ENCODE data around the gene ANKMY1. TPM values are rescaled to one million over a fixed set of nuclear protein-coding genes. Genes with fewer than 3 reads are reported as not detected.

The ANKMY1 gene
- total and polyA plus RNA-seq, 2 donors (not counting 1 experiment from before 2014, with no cell fraction given): 51.7 to 72.1 TPM

DNA sequence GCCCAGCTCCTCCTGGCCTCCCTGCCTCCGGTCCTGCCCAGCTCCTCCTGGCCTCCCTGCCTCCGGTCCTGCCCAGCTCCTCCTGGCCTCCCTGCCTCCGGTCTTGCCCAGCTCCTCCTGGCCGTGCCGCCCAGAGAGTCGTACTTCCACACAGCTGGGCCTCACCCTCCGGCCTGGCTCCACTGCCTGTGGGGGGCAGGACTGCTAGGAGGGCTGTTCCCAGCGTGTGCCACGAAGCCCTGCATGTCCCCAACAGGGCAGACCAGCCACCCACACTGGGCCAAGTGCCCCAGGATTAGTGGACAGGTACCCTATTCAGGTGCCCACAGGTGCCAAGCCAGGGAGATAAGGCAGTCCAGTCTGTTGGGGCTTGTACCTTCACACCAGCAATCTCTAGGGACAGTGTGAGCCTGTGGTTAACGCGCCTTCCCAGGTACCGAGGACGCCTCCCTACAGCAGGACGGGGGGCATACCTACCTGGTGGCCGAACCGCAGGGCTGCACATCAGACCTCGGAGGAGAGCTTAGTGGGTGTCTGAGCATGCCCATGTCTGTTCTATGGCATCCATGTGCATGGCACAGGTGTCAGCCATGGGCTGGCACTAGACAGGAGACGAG is 117.0 kb downstream of the ANKMY1 start:
- Histone ChIP-seq H3K9ac (ENCODE audit: low read length) (no peak overlapping the region), H3K36me3 (replicated peaks in 1 of 2; ENCODE audit: control extremely low read depth in 1 of 2, control insufficient read depth in 1 of 2, extremely low read depth in 1 of 2, insufficient read depth in 2 of 2, low read length in 1 of 2) (no peaks in the 10 kb centered on the region), H3K79me2 (ENCODE audit: control insufficient read depth, insufficient read depth, low read length) (no peaks in the 10 kb centered on the region), H3K27ac (ENCODE audit: low read length in 2 of 2) (no peak overlapping the region), H3K4me1 (ENCODE audit: control insufficient read depth in 2 of 2, insufficient read depth in 2 of 2, low read length in 2 of 2) (peaks cover 18 to 23% of the 10 kb centered on the region in 2 donors), H2AFZ (ENCODE audit: insufficient read depth, low read depth, low read length, poor library complexity, severe bottlenecking) (no peak overlapping the region), H3K9me3 (ENCODE audit: control extremely low read depth in 1 of 3, control insufficient read depth in 2 of 3, insufficient read depth in 1 of 3, low read length in 2 of 3) (peaks cover 0 to 17% (median 0%) of the 10 kb centered on the region in 3 donors), H3K4me3 (ENCODE audit: control extremely low read depth in 1 of 5, extremely low read depth in 1 of 5, insufficient read depth in 1 of 5, low read depth in 2 of 5, low read length in 4 of 5) (no peak overlapping the region), H4K20me1 (ENCODE audit: control insufficient read depth, insufficient read depth, low read length, poor library complexity, severe bottlenecking) (peaks cover 15% of the 10 kb centered on the region), H3K4me2 (replicated peaks; ENCODE audit: low read depth, low read length, poor library complexity, severe bottlenecking) (no peak overlapping the region), H3K27me3 (replicated peaks in 1 of 4; ENCODE audit: control extremely low read depth in 1 of 4, control insufficient read depth in 3 of 4, insufficient read depth in 4 of 4, low read length in 3 of 4) (peaks cover 0 to 39% (median 13%) of the 10 kb centered on the region in 4 experiments)
- POLR2A ChIA-PET: no interaction called here
- no peaks in the 10 kb centered on the region for H3K9me3 Mint-ChIP-seq (ENCODE audit: insufficient read depth)
- TF ChIP-seq EZH2 (IDR thresholded peaks at IDR 0.05; ENCODE audit: borderline replicate concordance, insufficient read depth, low read depth, low read length, poor library complexity, severe bottlenecking): no peak
- TF ChIP-seq, protein P1, sequence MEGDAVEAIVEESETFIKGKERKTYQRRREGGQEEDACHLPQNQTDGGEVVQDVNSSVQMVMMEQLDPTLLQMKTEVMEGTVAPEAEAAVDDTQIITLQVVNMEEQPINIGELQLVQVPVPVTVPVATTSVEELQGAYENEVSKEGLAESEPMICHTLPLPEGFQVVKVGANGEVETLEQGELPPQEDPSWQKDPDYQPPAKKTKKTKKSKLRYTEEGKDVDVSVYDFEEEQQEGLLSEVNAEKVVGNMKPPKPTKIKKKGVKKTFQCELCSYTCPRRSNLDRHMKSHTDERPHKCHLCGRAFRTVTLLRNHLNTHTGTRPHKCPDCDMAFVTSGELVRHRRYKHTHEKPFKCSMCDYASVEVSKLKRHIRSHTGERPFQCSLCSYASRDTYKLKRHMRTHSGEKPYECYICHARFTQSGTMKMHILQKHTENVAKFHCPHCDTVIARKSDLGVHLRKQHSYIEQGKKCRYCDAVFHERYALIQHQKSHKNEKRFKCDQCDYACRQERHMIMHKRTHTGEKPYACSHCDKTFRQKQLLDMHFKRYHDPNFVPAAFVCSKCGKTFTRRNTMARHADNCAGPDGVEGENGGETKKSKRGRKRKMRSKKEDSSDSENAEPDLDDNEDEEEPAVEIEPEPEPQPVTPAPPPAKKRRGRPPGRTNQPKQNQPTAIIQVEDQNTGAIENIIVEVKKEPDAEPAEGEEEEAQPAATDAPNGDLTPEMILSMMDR (IDR thresholded peaks at IDR 0.05): no peak
- WGBS (ENCODE audit: insufficient coverage): 88% methylated on average over 17 of the region's 18 CpGs
- CTCF ChIA-PET: interaction anchor here (0.5 to 1.1 kb wide), 2 partner anchors 25 to 40 kb away, joined by 3 read pairs; no protein-coding TSS in a partner anchor
- intact Hi-C loops (cut with micrococcal nuclease): no loop called here
- no peak overlapping the region for H3K27ac Mint-ChIP-seq
- ATAC-seq (ENCODE audit: low read depth) (no peak), DNase-seq (no peak)
- peaks cover 11% of the 10 kb centered on the region for H3K27me3 Mint-ChIP-seq
- H3K4me1 Mint-ChIP-seq: peaks cover 8% of the 10 kb centered on the region
- H3K4me3 Mint-ChIP-seq: no peak overlapping the region

DNA sequence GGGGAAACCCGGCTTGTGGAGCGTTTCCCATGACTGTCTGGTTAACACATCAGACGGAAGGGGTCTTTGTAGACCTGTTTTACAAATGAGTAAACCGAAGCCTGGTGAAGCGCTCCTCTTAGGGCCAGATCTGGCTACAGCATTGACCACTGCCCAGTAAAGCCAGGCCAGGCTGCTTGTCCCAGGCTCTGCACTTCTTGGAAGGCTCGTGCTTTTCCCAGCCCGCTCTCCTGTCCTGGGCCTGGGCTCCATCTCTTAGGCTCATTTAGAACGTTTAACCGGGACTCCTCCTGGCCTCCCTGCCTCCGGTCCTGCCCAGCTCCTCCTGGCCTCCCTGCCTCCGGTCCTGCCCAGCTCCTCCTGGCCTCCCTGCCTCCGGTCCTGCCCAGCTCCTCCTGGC is 117.5 kb downstream of the ANKMY1 start:
- H3K4me2 ChIP-seq (replicated peaks; ENCODE audit: low read depth, low read length, poor library complexity, severe bottlenecking): no peak overlapping the region
- peaks cover 10% of the 10 kb centered on the region for H3K27me3 Mint-ChIP-seq
- H2AFZ ChIP-seq (ENCODE audit: insufficient read depth, low read depth, low read length, poor library complexity, severe bottlenecking): no peak overlapping the region
- CTCF ChIA-PET: interaction anchor here (0.5 to 1.1 kb wide), 2 partner anchors 25 to 41 kb away, joined by 3 read pairs; no protein-coding TSS in a partner anchor
- no peak overlapping the region for H3K27ac Mint-ChIP-seq
- no peak overlapping the region for H3K27ac ChIP-seq (ENCODE audit: low read length in 2 of 2)
- no peaks in the 10 kb centered on the region for H3K9me3 Mint-ChIP-seq (ENCODE audit: insufficient read depth)
- peaks cover 0 to 17% (median 0%) of the 10 kb centered on the region in 3 donors for H3K9me3 ChIP-seq (ENCODE audit: control extremely low read depth in 1 of 3, control insufficient read depth in 2 of 3, insufficient read depth in 1 of 3, low read length in 2 of 3)
- H3K27me3 ChIP-seq (replicated peaks in 1 of 4; ENCODE audit: control extremely low read depth in 1 of 4, control insufficient read depth in 3 of 4, insufficient read depth in 4 of 4, low read length in 3 of 4): peaks cover 0 to 39% (median 13%) of the 10 kb centered on the region in 4 experiments
- TF ChIP-seq, protein P1 (IDR thresholded peaks at IDR 0.05): no peak
- no peak for TF ChIP-seq EZH2 (IDR thresholded peaks at IDR 0.05; ENCODE audit: borderline replicate concordance, insufficient read depth, low read depth, low read length, poor library complexity, severe bottlenecking)
- no peaks in the 10 kb centered on the region for H3K36me3 ChIP-seq (replicated peaks in 1 of 2; ENCODE audit: control extremely low read depth in 1 of 2, control insufficient read depth in 1 of 2, extremely low read depth in 1 of 2, insufficient read depth in 2 of 2, low read length in 1 of 2)
- peaks cover 15% of the 10 kb centered on the region for H4K20me1 ChIP-seq (ENCODE audit: control insufficient read depth, insufficient read depth, low read length, poor library complexity, severe bottlenecking)
- DNase-seq: no peak
- H3K4me3 ChIP-seq (ENCODE audit: control extremely low read depth in 1 of 5, extremely low read depth in 1 of 5, insufficient read depth in 1 of 5, low read depth in 2 of 5, low read length in 4 of 5): no peak overlapping the region
- no peaks in the 10 kb centered on the region for H3K79me2 ChIP-seq (ENCODE audit: control insufficient read depth, insufficient read depth, low read length)
- H3K4me1 ChIP-seq (ENCODE audit: control insufficient read depth in 2 of 2, insufficient read depth in 2 of 2, low read length in 2 of 2): peaks cover 18 to 23% of the 10 kb centered on the region in 2 donors
- no peak overlapping the region for H3K4me3 Mint-ChIP-seq
- H3K4me1 Mint-ChIP-seq: peaks cover 8% of the 10 kb centered on the region
- POLR2A ChIA-PET: no interaction called here
- ATAC-seq (ENCODE audit: low read depth): no peak
- intact Hi-C loops (cut with micrococcal nuclease): no loop called here
- no peak overlapping the region for H3K9ac ChIP-seq (ENCODE audit: low read length)
- 99% methylated on average over 7 of the region's 12 CpGs for WGBS (ENCODE audit: insufficient coverage)
